ENCODE measurements around the gene MBOAT1.

DNA sequence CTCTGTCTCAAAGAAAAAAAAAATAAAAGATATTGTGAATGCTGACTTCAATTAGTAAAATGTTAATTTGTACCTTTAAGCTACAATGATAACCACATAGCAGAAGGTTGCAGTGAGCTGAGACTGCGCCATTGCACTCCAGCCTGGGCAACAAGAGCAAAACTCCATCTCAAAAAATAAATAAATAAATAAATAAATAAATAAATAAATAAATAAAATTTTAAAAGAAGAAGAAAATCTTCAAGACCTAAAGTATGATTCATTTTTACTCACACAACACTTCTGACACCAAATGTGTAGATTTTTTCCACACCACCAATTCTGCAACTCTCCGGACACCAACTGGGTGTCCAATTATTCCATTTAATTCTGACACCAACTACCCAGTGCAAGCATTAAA lies 28.8 kb upstream of the MBOAT1 start:
- TF ChIP-seq, protein P1, sequence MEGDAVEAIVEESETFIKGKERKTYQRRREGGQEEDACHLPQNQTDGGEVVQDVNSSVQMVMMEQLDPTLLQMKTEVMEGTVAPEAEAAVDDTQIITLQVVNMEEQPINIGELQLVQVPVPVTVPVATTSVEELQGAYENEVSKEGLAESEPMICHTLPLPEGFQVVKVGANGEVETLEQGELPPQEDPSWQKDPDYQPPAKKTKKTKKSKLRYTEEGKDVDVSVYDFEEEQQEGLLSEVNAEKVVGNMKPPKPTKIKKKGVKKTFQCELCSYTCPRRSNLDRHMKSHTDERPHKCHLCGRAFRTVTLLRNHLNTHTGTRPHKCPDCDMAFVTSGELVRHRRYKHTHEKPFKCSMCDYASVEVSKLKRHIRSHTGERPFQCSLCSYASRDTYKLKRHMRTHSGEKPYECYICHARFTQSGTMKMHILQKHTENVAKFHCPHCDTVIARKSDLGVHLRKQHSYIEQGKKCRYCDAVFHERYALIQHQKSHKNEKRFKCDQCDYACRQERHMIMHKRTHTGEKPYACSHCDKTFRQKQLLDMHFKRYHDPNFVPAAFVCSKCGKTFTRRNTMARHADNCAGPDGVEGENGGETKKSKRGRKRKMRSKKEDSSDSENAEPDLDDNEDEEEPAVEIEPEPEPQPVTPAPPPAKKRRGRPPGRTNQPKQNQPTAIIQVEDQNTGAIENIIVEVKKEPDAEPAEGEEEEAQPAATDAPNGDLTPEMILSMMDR (IDR thresholded peaks at IDR 0.05; ENCODE audit: insufficient read depth, low read depth, low read length) = no peak
- no peak for TF ChIP-seq EZH2 (IDR thresholded peaks at IDR 0.05; ENCODE audit: insufficient read depth, low read length)

All from astrocyte (in vitro differentiated cells and primary cell).